Fibroblast of the conjunctiva (primary cell): ENCODE measurements around the gene PRRG4.
"Not testable (repeated sequence)": the region's sequence is repeated elsewhere in the genome, so short reads cannot be mapped to it uniquely, and the experiment has no call there.

Experiments
- DNase-seq: peaks from one replicate; pipeline ENCODE4 v3.0.0-alpha.2; 2010; ENCODE audit warnings: low read depth

PRRG4 gene

GRCh38 chr11:32885556-32885955, 55.8 kb downstream of the PRRG4 start:
- no peak for DNase-seq

GRCh38 chr11:32886180-32886579, 56.5 kb downstream of the PRRG4 start:
- DNase-seq = no peak

- DNase-seq = not testable (repeated sequence)
Observed at GRCh38 chr11:32887707-32888383, 58.1 kb downstream of the PRRG4 start.

GRCh38 chr11:32888384-32888710, 58.6 kb downstream of the PRRG4 start:
- DNase-seq = not testable (repeated sequence)

- DNase-seq = no peak
Observed at GRCh38 chr11:32888805-32889204, 59.1 kb downstream of the PRRG4 start.

GRCh38 chr11:32890843-32891656, 61.3 kb downstream of the PRRG4 start:
- DNase-seq = no peak

- no peak for DNase-seq
Observed at GRCh38 chr11:32891657-32892354, 62.1 kb downstream of the PRRG4 start.

GRCh38 chr11:32892355-32893092, 62.8 kb downstream of the PRRG4 start, which contains the start of gene QSER1:
QSER1 (plus strand) TSS chr11:32892811; CDS start chr11:32893126, 315 bp downstream.
- DNase-seq = peak; percentile 21

- DNase-seq = no peak
Observed at GRCh38 chr11:32893093-32893342, 63.3 kb downstream of the PRRG4 start.

GRCh38 chr11:32893343-32894148, 63.8 kb downstream of the PRRG4 start:
- no peak for DNase-seq

- DNase-seq = peak; percentile 67
Observed at GRCh38 chr11:32894149-32894827, 64.6 kb downstream of the PRRG4 start.

- no peak for DNase-seq
Observed at GRCh38 chr11:32894921-32895320, 65.2 kb downstream of the PRRG4 start.

GRCh38 chr11:32895471-32895870, 65.7 kb downstream of the PRRG4 start:
- no peak for DNase-seq

GRCh38 chr11:32897103-32897502, 67.4 kb downstream of the PRRG4 start:
- no peak for DNase-seq

- no peak for DNase-seq
Observed at GRCh38 chr11:32899438-32899837, 69.7 kb downstream of the PRRG4 start.

- no peak for DNase-seq
Observed at GRCh38 chr11:32902089-32902665, 72.5 kb downstream of the PRRG4 start.

GRCh38 chr11:32905028-32905667, 75.4 kb downstream of the PRRG4 start:
- no peak for DNase-seq
